Stimulated activated CD4-positive, alpha-beta T cell treated with anti-CD3 and anti-CD28 coated beads, TNF-alpha, amount 100 ng/mL, for 1 hour (primary cell): ENCODE measurements around the gene GRM3.
"Not testable (repeated sequence)": the region's sequence is repeated elsewhere in the genome, so short reads cannot be mapped to it uniquely, and the experiment has no call there.

Source experiments
- DNase-seq, 3 donors: peaks; one replicate each; pipeline ENCODE4 v3.0.0-alpha.2; 2020; ENCODE audit warnings: low read depth in 3 of 3, low spot score in 1 of 3

Gene GRM3

GRCh38 chr7:86643561-86644281 lies at the start of gene GRM3:
TSS of gene GRM3 (plus strand) at chr7:86643909. CDS start at chr7:86765146, 121,237 bp downstream.
- no peak for DNase-seq

GRCh38 chr7:86598311-86598710 lies 45.4 kb upstream of the GRM3 start:
- no peak for DNase-seq

GRCh38 chr7:86598721-86599120 lies 45.0 kb upstream of the GRM3 start:
- DNase-seq = no peak

- DNase-seq = no peak
Observed at GRCh38 chr7:86600506-86601290, 43.0 kb upstream of the GRM3 start.

GRCh38 chr7:86615711-86616110 lies 28.0 kb upstream of the GRM3 start:
- DNase-seq = not testable (repeated sequence)

GRCh38 chr7:86644282-86645224 lies 844 bp downstream of the GRM3 start:
- no peak for DNase-seq

- no peak for DNase-seq
Observed at GRCh38 chr7:86645225-86645608, 1.5 kb downstream of the GRM3 start.

- no peak for DNase-seq
Observed at GRCh38 chr7:86645676-86646276, 2.1 kb downstream of the GRM3 start.

GRCh38 chr7:86647385-86648094 lies 3.8 kb downstream of the GRM3 start:
- DNase-seq = no peak

GRCh38 chr7:86648169-86648568 lies 4.5 kb downstream of the GRM3 start:
- no peak for DNase-seq

GRCh38 chr7:86653919-86654659 lies 10.4 kb downstream of the GRM3 start:
- DNase-seq = no peak

- no peak for DNase-seq
Observed at GRCh38 chr7:86657948-86658347, 14.2 kb downstream of the GRM3 start.

GRCh38 chr7:86660950-86661462 lies 17.3 kb downstream of the GRM3 start:
- no peak for DNase-seq

- DNase-seq = no peak
Observed at GRCh38 chr7:86664486-86664885, 20.8 kb downstream of the GRM3 start.

- no peak for DNase-seq
Observed at GRCh38 chr7:86664991-86665390, 21.3 kb downstream of the GRM3 start.

- DNase-seq = no peak
Observed at GRCh38 chr7:86665669-86666068, 22.0 kb downstream of the GRM3 start.

- no peak for DNase-seq
Observed at GRCh38 chr7:86667732-86668131, 24.0 kb downstream of the GRM3 start.

GRCh38 chr7:86668315-86668714 lies 24.6 kb downstream of the GRM3 start:
- no peak for DNase-seq

GRCh38 chr7:86687831-86688230 lies 44.1 kb downstream of the GRM3 start:
- no peak for DNase-seq
